GM04504 (cell line): ENCODE results near the gene SLC25A39.
"Not testable (repeated sequence)": the region's sequence is repeated elsewhere in the genome, so short reads cannot be mapped to it uniquely, and the experiment has no call there.

Experiments
- DNase-seq: peaks from one replicate; pipeline ENCODE4 v3.0.0-alpha.2; 2012; ENCODE audit warnings: low read depth

The SLC25A39 gene, protein sequence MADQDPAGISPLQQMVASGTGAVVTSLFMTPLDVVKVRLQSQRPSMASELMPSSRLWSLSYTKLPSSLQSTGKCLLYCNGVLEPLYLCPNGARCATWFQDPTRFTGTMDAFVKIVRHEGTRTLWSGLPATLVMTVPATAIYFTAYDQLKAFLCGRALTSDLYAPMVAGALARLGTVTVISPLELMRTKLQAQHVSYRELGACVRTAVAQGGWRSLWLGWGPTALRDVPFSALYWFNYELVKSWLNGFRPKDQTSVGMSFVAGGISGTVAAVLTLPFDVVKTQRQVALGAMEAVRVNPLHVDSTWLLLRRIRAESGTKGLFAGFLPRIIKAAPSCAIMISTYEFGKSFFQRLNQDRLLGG

DNA sequence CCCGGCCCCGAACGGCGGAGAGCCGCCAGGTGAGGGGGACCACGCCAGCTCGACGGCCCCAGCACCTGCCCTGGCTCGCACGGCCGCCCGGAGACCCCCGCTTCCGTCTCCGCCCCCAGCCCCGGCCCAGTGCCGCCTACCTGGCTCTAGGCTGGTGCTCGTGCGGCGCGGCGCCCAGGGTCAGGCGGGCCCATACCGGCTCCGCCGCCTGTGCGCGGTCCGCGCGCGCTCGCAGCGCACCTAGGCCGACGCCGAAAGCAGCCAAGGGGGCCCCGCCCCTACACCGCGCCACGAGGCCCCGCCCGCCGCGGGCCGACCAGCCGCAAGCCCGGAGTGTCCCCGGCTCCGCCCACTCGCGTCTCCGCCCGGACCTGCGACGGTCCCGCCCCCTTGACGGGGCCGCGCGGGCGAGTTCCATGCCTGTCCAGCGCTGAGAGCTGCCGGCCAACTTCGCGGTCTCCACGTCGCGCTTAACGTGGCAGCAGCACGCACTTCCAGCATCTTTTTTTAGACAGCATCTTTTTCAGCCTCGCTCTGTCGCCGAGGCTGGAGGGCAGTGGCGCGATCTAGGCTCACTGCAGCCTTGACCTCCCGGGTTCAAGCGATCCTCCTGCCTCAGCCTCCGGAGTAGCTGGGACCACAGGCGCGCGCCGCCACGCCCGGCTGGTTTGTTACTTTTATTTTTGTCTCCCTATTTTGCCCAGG is at the start of gene SLC25A39:
Gene SLC25A39 (minus strand): TSS at position 253 of the 705 bp plus-strand sequence. CDS start 1,261 bp downstream, outside the sequence.
- peak; percentile 86 for DNase-seq

DNA sequence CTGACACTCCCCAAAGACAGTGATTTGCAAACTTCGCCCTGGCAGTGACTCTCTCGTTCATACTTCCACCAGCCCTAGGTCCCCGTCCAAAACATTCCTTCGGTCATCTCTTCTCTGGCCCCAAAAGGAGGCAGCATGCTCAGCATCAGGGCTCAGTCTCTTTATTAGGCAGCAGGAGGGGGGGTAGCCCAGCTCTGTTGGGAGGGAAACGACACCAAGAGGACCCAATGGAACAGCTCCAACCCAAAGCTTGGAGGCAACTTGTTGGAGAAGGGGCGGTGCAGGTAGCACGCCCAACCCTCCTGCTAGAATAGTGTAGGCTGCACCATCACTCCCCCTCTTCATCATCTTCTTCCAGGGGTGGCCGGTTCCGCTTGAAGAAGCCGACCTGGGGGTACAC is 47.4 kb upstream of the SLC25A39 start:
- DNase-seq = no peak

DNA sequence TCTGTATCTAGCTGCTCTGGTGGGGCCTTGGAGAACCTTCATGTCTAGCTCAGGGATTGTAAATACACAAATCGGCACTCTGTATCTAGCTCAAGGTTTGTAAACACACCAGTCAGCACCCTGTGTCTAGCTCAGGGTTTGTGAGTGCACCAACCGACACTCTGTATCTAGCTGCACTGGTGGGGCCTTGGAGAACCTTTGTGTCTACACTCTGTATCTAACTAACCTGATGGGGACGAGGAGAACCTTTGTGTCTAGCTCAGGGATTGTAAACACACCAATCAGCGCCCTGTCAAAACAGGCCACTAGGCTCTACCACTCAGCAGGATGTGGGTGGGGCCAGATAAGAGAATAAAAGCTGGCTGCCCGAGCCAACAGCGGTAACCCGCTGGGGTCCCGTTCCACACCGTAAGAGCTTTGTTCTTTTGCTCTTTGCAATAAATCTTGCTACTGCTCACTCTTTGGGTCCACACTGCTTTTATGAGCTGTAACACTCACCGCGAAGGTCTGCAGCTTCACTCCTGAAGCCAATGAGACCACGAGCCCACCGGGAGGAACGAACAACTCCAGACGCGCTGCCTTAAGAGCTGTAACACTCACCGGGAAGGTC is 44.9 kb upstream of the SLC25A39 start:
- DNase-seq = not testable (repeated sequence)

DNA sequence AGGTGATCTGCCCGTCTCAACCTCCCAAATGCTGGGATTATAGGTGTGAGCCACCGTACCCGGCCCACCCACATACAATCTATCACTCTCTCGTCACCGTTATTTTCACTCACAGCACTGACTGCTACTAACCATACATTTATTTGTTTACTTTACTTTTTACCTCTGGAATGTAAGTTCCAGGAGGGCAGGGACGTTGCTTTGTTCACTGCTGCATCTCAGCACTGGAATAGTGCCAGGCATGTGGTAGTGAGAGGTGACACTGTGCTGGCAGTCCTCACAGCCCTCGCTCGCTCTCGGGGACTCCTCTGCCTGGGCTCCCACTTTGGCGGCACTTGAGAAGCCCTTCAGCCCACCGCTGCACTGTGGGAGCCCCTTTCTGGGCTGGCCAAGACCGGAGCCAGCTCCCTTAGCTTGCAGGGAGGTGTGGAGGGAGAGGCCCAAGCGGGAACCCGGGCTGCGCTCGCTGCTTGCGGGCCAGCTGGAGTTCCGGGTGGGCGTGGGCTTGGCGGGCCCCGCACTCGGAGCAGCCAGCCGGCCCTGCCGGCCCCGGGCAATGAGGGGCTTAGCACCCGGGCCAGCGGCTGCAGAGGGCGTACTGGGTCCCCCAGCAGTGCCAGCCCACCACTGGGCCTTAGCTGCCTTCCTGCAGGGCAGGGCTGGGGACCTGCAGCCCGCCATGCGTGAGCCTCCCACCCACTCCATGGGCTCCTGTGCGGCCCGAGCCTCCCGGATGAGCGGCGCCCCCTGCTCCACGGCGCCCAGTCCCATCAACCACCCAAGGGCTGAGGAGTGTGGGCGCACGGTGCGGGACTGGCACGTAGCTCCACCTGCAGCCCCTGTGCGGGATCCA is 44.0 kb upstream of the SLC25A39 start:
- DNase-seq = not testable (repeated sequence)

DNA sequence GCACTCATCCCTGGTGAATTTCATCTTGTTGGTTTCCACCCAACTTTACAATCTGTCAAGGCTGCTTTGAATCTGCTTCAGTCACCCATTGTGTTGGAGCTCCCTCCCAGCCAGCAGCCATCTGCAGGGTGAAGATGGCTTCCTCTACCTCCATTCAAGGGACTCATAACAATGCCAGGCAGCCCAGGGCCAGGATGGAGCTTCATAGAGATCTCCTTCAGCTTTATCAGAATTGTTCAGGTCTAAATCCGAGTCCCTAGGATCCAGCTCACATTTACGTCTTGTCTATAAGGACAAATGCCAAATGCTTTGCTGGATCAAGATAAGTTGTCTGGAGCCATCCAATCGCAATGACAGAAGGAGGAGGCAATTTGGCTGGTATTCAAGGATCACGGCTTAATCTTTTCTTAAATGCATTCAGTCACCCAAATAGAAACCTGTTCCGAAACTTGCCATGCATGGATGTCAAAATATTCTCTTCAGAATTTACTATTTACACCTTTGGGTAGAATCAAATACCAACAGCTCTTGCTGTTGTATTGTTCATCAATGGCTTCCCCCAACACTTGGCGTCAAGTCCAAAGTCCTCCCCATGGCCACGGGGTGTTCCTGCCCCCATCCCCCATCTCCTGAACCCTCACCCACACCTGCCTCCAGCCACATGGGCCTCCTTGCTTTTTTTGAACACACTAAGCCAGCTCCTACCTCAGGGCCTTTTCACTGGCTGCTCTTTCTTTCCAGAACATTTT is 42.8 kb upstream of the SLC25A39 start:
- DNase-seq = no peak

DNA sequence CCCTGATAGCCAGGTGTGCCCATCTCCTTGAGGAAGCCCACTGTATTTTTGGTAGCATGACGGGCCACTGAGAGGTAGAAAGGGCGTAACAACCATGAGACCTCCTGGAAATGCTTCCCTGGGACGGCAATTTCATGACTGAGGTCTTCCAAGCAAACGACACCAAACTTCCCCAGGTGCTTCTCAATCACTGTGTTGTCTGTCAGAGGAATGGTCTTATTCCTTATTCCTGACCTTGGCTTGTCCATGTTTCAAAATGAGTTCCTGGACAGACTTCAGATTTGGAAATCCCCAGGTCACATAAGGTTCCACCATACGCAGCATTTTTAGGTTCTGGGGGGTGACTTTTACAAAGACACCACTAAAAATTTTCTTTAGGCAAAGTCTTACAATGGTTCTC is 40.4 kb upstream of the SLC25A39 start:
- DNase-seq = not testable (repeated sequence)

DNA sequence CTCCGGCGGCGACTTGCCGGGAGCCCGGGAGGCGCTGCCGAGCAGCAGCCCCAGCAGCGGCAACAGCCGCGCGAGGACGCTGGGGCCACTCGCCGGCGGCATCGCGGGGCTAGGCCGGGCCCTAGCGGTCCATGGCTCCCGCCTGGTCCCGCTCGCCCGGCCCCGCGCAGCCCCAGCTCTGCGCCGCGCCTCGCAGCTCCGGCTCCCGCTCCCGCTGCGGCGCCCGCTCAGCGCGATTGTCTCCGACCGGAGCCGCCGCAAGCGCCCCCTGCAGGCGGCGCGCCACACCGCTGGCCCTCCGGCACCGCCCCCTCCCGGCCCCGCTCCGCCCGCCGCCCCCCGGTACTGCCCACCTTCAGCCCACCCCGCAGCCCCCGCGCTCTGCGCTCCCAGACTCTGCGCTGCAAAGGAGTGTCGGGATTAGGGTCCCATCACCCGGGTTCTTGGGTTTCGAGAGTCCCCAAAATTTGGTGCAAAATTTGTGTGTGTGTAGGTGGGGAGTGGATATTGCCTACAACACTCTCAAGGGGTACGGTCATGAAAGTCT is 39.1 kb upstream of the SLC25A39 start, which contains the start of gene FAM171A2:
Gene FAM171A2 (minus strand): TSS at position 241 of the 547 bp plus-strand sequence. CDS start 139 bp downstream, at position 102.
- peak; percentile 22 for DNase-seq

DNA sequence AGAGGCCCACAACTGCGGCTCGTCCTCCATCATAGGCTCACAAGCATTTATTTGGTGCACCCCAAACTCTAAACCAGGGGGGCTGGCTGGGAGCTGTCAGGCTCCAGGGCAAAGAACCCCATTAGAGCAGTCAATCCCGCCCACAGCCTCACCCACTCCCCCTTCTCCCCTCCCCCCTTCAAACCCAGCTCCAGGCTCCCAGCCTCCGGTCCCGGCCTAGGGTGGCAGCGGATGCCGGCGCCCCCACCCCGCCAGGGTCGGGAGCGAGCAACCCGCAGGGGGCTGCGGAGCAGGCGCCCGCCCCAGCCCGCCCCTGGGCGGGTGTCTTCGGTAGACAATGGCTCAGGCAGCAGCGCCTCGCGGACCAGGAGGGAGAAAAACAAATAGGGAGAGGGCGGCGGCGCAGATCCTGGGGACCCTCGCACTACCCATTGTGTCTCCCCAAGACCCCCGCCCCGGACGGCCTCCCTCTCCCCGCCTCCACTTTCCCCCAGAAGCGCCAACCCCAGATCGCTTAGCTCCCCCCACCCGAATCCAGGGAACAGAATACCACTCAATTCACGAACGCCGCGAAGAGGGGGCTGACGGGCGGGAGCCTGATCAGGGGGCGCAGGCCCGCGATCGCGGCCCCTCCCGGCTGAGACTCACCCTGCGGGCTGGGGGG is 38.5 kb upstream of the SLC25A39 start:
- DNase-seq = no peak

DNA sequence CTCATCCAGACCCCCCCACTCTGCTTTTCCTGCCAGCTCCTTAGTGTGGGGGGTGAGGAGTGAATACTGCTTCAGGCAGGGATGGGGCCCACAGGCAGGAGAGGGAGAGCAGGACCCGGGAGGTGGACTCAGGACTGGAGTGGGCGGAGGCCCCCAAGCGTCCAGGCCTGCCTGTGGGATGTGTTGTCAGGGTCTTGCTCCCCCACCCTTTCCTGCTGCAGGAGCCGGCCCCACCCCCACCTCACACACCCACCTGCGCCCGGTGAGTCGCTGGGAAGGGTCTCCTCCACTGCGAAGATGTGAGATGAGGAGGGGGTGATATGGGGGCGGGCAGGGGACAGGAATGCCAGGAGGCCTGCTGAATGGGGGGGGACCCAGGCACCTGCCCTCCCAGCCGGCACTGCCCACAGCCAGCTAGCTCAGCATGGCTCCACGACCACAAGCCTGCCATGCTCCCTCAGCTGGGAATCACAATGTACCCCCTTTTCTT is 37.9 kb upstream of the SLC25A39 start:
- no peak for DNase-seq

DNA sequence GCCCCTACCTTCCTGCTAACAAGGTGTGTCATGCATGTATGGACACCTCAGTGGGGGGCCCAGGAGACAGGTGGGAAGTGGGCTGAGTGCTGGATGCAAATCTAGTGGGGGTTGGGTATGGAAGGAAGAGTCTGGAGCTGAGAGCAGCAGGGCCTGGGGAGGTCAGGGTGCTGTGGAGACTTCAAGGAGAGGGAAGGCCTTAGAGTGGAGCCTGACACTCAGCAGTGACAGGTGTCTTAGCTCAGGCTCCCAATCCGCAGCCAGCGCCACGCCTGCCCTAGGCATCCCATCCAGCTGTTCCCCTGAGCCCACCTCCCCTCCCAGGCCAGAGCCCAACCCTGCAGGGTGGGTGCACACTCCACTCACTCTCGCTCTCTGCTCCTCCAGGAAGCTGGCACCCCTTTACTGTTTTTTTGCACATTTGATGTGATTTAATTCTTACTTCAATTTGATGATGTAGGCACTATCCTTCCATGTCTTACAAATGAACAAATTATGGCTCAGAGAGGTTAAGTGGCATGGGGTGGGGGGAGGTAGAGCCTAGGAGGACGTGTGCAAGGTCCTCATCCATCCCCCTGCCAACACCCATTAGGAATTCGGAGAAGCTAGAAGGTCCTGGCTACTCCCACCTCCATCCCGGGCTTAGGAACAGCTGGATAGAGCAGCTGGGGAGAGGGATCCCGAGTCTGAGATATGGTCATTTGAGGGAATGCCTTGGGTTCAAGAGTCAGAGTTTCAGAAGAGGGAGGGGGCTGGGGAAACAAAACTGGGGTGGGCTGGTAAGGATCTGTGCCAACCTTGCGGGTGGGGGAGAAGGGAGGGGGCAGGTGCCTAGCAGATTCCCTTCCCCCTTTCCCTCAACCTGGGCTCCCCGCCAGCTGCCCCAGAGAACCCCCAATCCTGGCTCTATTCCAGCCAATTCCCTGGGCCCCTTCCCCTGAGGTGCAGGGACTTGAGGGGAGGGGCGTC is 37.0 kb upstream of the SLC25A39 start:
- no peak for DNase-seq

DNA sequence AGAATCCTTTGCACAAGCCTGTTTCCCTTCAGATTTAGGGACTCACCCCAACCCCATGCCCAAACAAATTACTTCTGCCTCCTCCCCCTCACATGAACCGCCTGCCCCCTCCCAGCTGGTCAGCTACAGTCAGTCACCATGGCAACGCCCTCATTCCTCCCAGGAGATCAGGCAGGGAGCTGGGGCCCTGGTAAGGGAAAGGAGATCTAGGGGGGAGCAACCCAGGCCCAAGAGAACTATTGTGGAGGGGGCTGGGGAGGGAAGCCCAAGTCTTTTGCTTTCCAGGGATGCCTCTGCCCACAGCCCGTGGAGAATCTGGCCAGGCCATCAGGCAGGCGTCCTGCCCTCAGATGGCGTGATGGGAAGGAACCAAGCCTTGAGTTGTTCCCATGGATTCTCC is 36.2 kb upstream of the SLC25A39 start:
- DNase-seq = no peak

DNA sequence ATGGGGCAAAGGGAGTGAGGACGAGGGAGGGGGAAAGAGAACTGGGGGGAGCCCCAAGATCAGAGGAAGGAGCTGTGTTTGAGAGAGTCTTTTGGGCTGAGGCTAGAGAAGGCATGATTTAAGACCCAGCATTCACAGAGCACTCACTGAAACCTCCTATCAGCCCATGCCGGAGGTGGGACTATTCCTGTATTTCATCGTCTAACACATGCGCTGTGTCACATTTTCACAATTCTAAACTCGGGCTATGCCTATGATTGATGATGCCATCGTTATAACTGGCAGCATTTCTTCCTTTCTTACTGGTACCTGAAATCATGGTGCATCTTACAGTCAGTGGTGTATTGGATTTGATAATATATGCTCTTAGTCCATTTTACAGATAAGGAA is 35.5 kb upstream of the SLC25A39 start:
- no peak for DNase-seq

DNA sequence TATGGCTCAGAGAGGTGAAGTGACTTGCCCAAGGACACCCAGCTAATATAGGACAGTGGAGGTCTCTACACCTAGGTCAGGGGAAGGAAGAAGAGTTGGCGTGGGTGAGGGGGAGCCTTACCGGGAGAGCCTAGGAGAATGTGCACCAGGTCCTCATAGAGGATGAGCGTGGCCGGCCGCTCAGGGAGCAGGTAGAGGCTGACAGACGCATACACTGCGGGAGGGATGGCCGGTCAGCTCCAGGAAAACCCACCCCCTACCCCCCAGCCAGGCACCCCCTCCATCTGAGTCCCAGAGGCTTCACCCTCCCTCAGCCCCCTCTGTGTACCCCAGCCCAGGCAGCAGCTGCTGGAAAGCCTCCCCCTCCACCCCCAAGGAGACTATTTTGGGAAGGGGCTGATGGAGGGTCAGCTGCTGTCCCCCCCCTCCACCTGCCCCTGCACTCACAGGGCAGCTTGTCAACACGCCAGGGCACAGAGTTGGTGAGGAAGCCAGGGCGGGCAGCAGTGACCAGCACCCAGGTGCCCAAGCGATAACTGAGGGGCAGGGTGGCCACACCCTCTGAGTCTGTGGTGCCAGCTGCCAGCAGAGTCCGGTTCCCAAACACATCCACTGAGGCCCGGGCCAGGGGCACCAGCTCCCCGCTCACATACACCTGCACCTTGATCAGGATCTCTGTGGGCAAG is 35.0 kb upstream of the SLC25A39 start:
- no peak for DNase-seq

DNA sequence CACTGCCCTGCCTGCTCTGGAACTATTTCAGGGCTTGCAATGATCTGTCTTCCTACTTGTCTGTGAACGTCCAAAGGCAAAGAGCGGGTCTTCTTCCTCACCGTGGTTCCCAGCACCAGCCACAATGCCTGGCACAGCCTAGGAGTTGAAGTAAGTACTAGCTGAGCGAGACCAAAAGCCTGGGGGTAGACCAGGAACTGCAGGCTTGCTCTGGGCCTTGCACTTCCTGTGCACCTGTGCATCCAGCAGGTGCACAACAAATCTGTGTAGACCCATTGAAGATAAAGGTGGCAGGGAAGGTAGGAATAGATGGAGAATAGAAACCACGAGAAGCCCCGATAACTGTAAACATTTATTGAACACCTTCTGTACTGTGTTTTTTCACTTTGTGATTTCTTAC is 34.4 kb upstream of the SLC25A39 start:
- DNase-seq = no peak

DNA sequence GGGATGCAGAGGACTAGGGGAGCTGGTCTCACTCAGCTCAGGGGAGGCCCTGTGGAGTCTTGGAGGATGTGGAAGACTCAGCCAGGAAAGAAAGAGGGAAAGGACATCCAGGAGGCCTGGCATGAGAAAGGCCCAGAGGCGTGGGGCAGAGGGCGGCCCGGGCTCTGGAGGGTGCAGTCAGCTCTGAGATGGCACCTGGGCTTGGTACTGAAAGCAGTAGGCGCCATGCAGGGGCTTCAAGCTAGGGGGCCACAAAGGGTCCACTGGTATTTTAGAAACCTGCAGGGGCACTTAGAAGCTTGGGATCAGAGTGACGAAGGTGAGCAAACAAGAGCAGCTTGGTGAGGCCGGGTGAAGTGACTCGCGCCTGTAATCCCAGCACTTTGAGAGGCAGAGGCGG is 33.4 kb upstream of the SLC25A39 start:
- DNase-seq = no peak

DNA sequence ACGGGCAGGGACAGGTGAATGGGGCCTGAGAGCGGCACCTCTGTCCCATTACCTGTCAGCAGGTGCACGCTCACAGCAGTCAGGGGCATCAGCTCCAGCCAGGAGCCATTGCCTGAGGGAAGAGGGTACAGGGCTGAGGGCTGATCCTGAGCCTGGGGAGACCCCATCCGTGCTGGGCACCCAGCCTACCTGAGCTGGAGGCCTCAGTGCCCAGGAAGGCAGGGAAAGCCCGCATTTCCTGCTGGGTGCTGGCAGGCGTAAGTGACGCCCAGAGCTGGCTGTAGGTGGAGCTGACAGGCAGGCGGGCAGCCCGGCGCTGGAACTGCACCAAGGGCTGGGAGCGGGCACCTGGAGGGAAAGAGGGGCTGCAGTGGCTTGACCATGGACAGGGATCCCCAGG is 31.6 kb upstream of the SLC25A39 start:
- DNase-seq = no peak

DNA sequence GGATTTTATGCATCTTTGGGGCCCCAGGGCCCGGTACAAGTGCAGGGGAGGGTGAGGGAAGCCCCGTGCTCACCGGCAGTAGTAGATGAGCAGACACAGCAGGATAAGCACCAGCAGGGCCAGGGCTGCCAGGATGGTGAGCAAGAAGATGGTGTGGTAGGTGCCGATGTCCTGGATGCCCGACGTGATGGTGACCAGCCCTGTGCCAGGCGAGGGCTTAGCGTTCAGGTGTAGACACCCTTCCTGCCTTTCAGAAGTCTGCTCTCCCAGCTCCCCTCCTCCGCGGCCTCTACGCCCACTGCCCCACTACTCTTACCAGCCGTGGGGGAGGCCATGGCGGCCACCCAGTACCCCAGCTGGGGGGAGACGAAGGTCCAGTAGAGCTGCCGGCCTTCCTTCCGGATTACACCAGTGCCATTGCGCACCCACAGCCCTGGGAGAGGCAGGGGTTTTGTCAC is 31.0 kb upstream of the SLC25A39 start:
- no peak for DNase-seq
